GM12875 (cell line): ENCODE results near the gene MGAT4A.

ENCODE experiments used
- H3K4me3 ChIP-seq: one replicate; pipeline ENCODE4 v1.5.1; 2011; ENCODE audit warnings: low read depth, low read length, control low read depth
- CTCF ChIP-seq: IDR thresholded peaks from 2 replicates; pipeline ENCODE4 v1.5.1; 2011; ENCODE audit warnings: low read depth, mild to moderate bottlenecking, control low read depth, inconsistent platforms, low read length, moderate library complexity, borderline replicate concordance; ENCODE audit not compliant: insufficient read depth

Gene MGAT4A

GRCh38 chr2:98658816-98659490 is 72.0 kb downstream of the MGAT4A start:
- no peak overlapping the region for H3K4me3 ChIP-seq
- no peak for TF ChIP-seq CTCF

GRCh38 chr2:98656800-98657199 is 74.1 kb downstream of the MGAT4A start:
- no peak overlapping the region for H3K4me3 ChIP-seq
- no peak for TF ChIP-seq CTCF

- no peak overlapping the region for H3K4me3 ChIP-seq
- no peak for TF ChIP-seq CTCF
Observed at GRCh38 chr2:98654699-98655495, 76.0 kb downstream of the MGAT4A start.

GRCh38 chr2:98650998-98651397 is 79.9 kb downstream of the MGAT4A start:
- H3K4me3 ChIP-seq: no peak overlapping the region
- TF ChIP-seq CTCF: no peak

- no peak overlapping the region for H3K4me3 ChIP-seq
- TF ChIP-seq CTCF: no peak
Observed at GRCh38 chr2:98649992-98650375, 80.9 kb downstream of the MGAT4A start.

- no peak overlapping the region for H3K4me3 ChIP-seq
- peak; percentile 99 for TF ChIP-seq CTCF
Observed at GRCh38 chr2:98649135-98649991, 81.6 kb downstream of the MGAT4A start.
